Stomach (tissue), 9 donors: ENCODE data around the gene FGFRL1. TPM values are rescaled to one million over a fixed set of nuclear protein-coding genes. Genes with fewer than 3 reads are reported as not detected.

Experiments
- DNase-seq, 2 donors: peaks; one replicate each; pipeline versions ENCODE4 v3.0.0 to v3.0.0-alpha.2; 2013 to 2019
- H3K27ac ChIP-seq, 5 donors: fragments of 200-600 bp in 4 of 5; sonication (generic) in 4 of 5; one replicate each; pipeline ENCODE4 v1.5.1; 2013 to 2019; ENCODE audit warnings: mild to moderate bottlenecking in 1 of 5, moderate library complexity in 1 of 5
- H3K27me3 ChIP-seq, 3 donors: fragments of 200-600 bp; sonication (generic); one replicate each; pipeline ENCODE4 v1.5.1; 2017 to 2019; ENCODE audit warnings: mixed run types in 1 of 3
- H3K36me3 ChIP-seq, 4 donors: fragments of 200-600 bp; sonication (generic); 1 replicate in 3 of 4; 2 replicates in 1 of 4; pipeline ENCODE4 v1.5.1; 2016 to 2019
- H3K4me1 ChIP-seq, 4 donors: fragments of 200-600 bp; sonication (generic); one replicate each; pipeline ENCODE4 v1.5.1; 2016 to 2019
- H3K4me3 ChIP-seq, 4 donors: fragments of 200-600 bp; sonication (generic) in 3 of 4; one replicate each; pipeline ENCODE4 v1.5.1; 2016 to 2019; ENCODE audit warnings: mild to moderate bottlenecking in 1 of 4
- H3K9me3 ChIP-seq, 4 donors: fragments of 200-600 bp; sonication (generic); one replicate each; pipeline ENCODE4 v1.5.1; 2016 to 2019
- CTCF ChIP-seq, 7 experiments: fragments of 450-650 bp in 4 of 7; fragments of 200-600 bp in 3 of 7; sonication (generic) in 3 of 7; IDR thresholded peaks; one replicate each; pipeline ENCODE4 v1.5.1; 2016 to 2019; ENCODE audit warnings: antibody characterized with exemption in 7 of 7, control low read depth in 2 of 7, mild to moderate bottlenecking in 1 of 7
- EP300 ChIP-seq: sonication (generic); formaldehyde crosslinking; IDR thresholded peaks from one replicate; pipeline ENCODE4 v1.6.1; 2017; ENCODE audit warnings: antibody characterized with exemption
- POLR2A ChIP-seq, 4 donors: fragments of 450-650 bp; IDR thresholded peaks; one replicate each; pipeline ENCODE4 v1.6.1; 2016; ENCODE audit warnings: antibody characterized with exemption in 4 of 4, control low read depth in 2 of 4, mild to moderate bottlenecking in 1 of 4, moderate library complexity in 1 of 4
- POLR2AphosphoS5 ChIP-seq, 3 donors: sonication (generic); formaldehyde crosslinking; IDR thresholded peaks; one replicate each; pipeline ENCODE4 v1.6.1; 2016; ENCODE audit warnings: antibody characterized with exemption in 3 of 3
- WGBS, 5 donors: extraction: QIAGEN DNeasy Blood & Tissue Kit in 3 of 5; methylation state at CpG; one replicate each; pipeline versions ENCODE4 v1.1.5 to v1.1.7; 2013 to 2018; 5-methylcytosine and 5-hydroxymethylcytosine counted together
- intact Hi-C: fragments of 100-400 bp; cut with DNase I; formaldehyde crosslinking; loops from one replicate; pipeline ENCODE4 v1.15.1; 2023; ENCODE audit warnings: low total_unique reads
- polyA plus RNA-seq, 3 donors: library from polyadenylated mRNA; stranded (reverse); fragments of 200-250 nt; gene quantifications; one replicate each; pipeline ENCODE4 v1.2.3, GENCODE V29; 2013
- total RNA-seq, 5 donors: library from RNA; depleted of rRNA; stranded (reverse); fragments of >200 nt; gene quantifications; one replicate each; pipeline versions ENCODE4 v1.1.0 to v1.2.3, GENCODE V29; 2014 to 2016
- donor health status: healthy with polysubstance abuse.
- donor health status: Bipolar disorder and iron deficiency.
- donor health status: healthy.

Gene FGFRL1
- total and polyA plus RNA-seq, 8 donors, result 3.5 to 42.7 (median 9.8) TPM

- intact Hi-C loops, result no loop called here
- no peaks in the 10 kb centered on the region for H3K9me3 ChIP-seq
- WGBS, 5 donors, result 51 to 64% (median 53%) methylated on average over 14 to 37 of the region's 37 CpGs
- TF ChIP-seq POLR2A (IDR thresholded peaks at IDR 0.05) (no peak), POLR2AphosphoS5 (IDR thresholded peaks at IDR 0.05) (no peak), CTCF (IDR thresholded peaks at IDR 0.05) (no peak), EP300 (no peak)
- H3K4me1 ChIP-seq, result peaks cover 28 to 71% (median 63%) of the 10 kb centered on the region in 4 donors
- no peak overlapping the region for H3K4me3 ChIP-seq
- H3K36me3 ChIP-seq, result no peaks in the 10 kb centered on the region
- peak; percentile 49 to 64 for DNase-seq
- H3K27me3 ChIP-seq, result peaks cover 0 to 53% (median 8%) of the 10 kb centered on the region in 3 donors
- no peak overlapping the region for H3K27ac ChIP-seq
Observed at GRCh38 chr4:1031956-1032795, 20.8 kb downstream of the FGFRL1 start.

DNA sequence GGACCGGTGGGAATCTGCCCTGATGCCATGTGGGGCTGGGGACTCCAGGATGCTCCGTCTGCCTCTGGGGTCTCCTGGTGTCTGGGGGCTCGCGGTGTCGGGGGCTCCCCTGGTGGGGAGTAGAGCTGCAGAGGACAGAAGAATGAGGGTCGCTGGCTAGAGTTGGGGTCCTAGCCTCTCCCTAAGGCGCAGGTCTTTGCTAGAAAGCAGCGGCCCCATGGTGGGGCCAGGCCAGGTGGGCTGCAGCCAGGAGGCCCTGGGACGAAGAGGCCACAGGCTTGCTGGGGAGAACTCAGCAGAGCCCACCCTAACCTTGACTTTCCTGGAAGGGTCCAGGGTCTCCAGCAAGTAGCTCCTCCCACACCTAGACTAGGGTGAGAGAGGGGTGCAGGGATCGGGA lies 21.4 kb downstream of the FGFRL1 start:
- no peak overlapping the region for H3K4me3 ChIP-seq
- H3K27ac ChIP-seq, result no peak overlapping the region
- TF ChIP-seq POLR2AphosphoS5 (IDR thresholded peaks at IDR 0.05), result no peak
- H3K36me3 ChIP-seq, result no peaks in the 10 kb centered on the region
- H3K27me3 ChIP-seq, result peaks cover 0 to 53% (median 8%) of the 10 kb centered on the region in 3 donors
- no peak for DNase-seq
- no peaks in the 10 kb centered on the region for H3K9me3 ChIP-seq
- 75 to 86% (median 79%) methylated on average over 10 of the region's 10 CpGs; no CpG with 5 or more reads in 1 of the 5 donors for WGBS, 5 donors
- peaks cover 28 to 71% (median 63%) of the 10 kb centered on the region in 4 donors for H3K4me1 ChIP-seq
- intact Hi-C loops, result no loop called here

DNA sequence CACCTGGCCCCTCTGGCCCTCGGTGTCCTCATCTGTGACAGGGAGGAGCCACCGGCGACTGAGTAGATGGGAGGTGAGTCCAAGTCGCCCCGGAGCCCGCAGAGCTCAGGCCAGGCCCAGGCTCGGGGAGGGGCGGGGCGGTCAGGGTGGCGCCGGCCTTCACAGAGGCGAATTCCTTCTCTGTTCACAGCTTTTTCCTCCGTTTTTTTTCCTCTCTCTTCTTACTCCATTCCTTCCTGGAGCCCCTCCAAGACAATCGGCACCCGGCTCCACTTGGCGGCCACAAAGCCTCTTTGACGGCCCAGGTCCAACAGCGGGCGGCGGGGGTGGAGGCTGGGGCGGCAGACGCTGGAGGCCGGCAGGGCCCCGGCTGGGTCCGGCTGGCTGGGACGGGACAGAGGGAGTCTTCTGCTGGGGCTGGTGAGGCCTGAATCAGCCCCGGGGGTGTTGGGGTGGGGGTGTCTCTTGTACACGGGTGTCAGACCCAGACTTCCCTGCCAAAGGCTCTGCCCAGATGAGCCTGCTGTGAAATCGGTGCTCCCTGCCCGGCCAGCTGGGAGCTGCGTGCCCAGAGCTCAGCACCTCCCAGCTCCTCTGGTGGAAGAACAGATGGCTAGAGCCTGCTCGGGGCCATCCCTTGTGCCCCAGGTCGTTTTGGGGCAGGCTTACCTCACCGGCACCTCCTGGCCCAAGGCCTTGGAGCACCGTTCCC lies 22.6 kb downstream of the FGFRL1 start:
- H3K27me3 ChIP-seq, result peaks cover 0 to 44% (median 8%) of the 10 kb centered on the region in 3 donors
- no peak for TF ChIP-seq EP300
- H3K9me3 ChIP-seq, result no peaks in the 10 kb centered on the region
- H3K27ac ChIP-seq, result peak overlapping the region; percentile 29 to 80 (median 60)
- peak; percentile 67 to 77 for DNase-seq
- intact Hi-C loops, result no loop called here
- no peaks in the 10 kb centered on the region for H3K36me3 ChIP-seq
- peak overlapping the region in 3 of 4 donors; percentile 14 to 16 (median 15) for H3K4me3 ChIP-seq
- WGBS, 5 donors, result 17 to 32% (median 21%) methylated on average over 25 to 35 of the region's 35 CpGs
- peaks cover 28 to 72% (median 62%) of the 10 kb centered on the region in 4 donors for H3K4me1 ChIP-seq

DNA sequence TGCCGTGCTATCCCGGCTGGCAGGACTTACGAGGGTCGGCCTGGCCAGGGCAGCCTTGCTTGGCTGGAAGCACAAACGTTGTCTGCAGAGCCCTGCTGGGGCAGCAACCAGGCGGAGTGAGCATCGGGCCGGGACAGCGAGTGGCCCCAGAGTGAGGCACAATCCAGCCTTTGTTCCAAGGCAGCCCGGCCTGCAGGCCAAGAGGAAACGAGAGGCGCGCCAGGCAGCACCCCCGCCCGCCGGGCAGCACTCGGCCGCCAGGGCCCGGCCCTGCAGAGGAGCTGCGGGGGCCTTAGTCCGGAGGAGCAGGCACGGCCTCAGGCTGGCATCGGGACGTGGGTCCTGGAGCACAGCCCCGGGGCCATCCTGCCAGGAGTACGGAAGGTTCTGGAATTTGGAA lies 24.1 kb downstream of the FGFRL1 start:
- Histone ChIP-seq H3K4me1 (peaks cover 36 to 72% (median 63%) of the 10 kb centered on the region in 4 donors), H3K4me3 (no peak overlapping the region), H3K9me3 (no peaks in the 10 kb centered on the region), H3K36me3 (no peaks in the 10 kb centered on the region), H3K27me3 (peaks cover 0 to 29% (median 8%) of the 10 kb centered on the region in 3 donors), H3K27ac (peak overlapping the region; percentile 7 to 80 (median 31))
- intact Hi-C loops, result no loop called here
- 26 to 50% (median 34%) methylated on average over 6 to 26 of the region's 26 CpGs for WGBS, 5 donors
- TF ChIP-seq POLR2A (IDR thresholded peaks at IDR 0.05), result no peak
- TF ChIP-seq CTCF (IDR thresholded peaks at IDR 0.05), result peak in 1 of 7 experiments; percentile 14
- TF ChIP-seq POLR2AphosphoS5 (IDR thresholded peaks at IDR 0.05), result peak in 2 of 3 donors; percentile 10
- TF ChIP-seq EP300, result no peak
- DNase-seq, result peak; percentile 78 to 83

DNA sequence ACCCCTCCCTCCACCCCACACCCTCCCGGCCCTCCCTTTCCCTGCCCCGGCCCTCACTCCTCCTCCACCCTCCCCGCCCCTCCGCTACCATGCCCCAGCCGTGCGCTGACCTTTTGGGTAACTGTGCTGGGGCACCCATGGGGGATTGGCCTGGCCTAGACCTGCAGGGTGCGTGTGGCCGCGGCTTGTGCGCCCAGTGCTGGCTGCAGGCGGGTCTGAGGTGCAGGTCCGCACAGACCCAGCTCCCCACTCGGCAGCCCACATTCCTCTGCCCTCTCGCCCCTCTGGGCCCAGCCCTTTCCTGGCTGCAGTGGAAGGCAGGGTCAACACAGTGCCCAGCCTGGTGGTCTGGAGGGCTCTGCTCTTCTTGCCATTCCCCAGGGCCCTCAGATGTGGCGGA lies 24.7 kb downstream of the FGFRL1 start:
- H3K36me3 ChIP-seq, result no peaks in the 10 kb centered on the region
- WGBS, 5 donors, result 33 to 59% (median 48%) methylated on average over 3 to 15 of the region's 15 CpGs
- no peak overlapping the region for H3K4me3 ChIP-seq
- peaks cover 0 to 28% (median 8%) of the 10 kb centered on the region in 3 donors for H3K27me3 ChIP-seq
- peak overlapping the region in 2 of 5 donors; percentile 63 to 80 for H3K27ac ChIP-seq
- TF ChIP-seq POLR2A (IDR thresholded peaks at IDR 0.05) (no peak), EP300 (no peak), CTCF (IDR thresholded peaks at IDR 0.05) (no peak), POLR2AphosphoS5 (IDR thresholded peaks at IDR 0.05) (no peak)
- H3K4me1 ChIP-seq, result peaks cover 38 to 72% (median 66%) of the 10 kb centered on the region in 4 donors
- intact Hi-C loops, result no loop called here
- no peak for DNase-seq
- no peaks in the 10 kb centered on the region for H3K9me3 ChIP-seq
